OCI-LY1 (cell line): ENCODE data around the gene ZBTB38.

Experiments
- CTCF ChIP-seq: fragments of 200-600 bp; sonication (generic), shearing (Covaris generic); IDR thresholded peaks from 2 replicates; pipeline ENCODE4 v1.5.1; 2017; ENCODE audit warnings: mild to moderate bottlenecking, antibody characterized with exemption, low read length, moderate library complexity, mixed read lengths
- EZH2 ChIP-seq: fragments of 200-600 bp; sonication (generic), shearing (Covaris generic); IDR thresholded peaks from 2 replicates; pipeline ENCODE4 v1.8.0; 2017; ENCODE audit warnings: borderline replicate concordance, mixed run types, mild to moderate bottlenecking, antibody characterized with exemption, low read length, moderate library complexity, mixed read lengths

GRCh38 chr3:141323936-141324704, 44.2 kb upstream of the ZBTB38 start:
- no peak for TF ChIP-seq CTCF
- TF ChIP-seq EZH2: no peak
